WTC11 (cell line): Measurements from ENCODE around the gene PTGER1. TPM values are rescaled to one million over a fixed set of nuclear protein-coding genes. Genes with fewer than 3 reads are reported as not detected.

Experiments
- ATAC-seq: fragments of 200-7000 bp; cut with Tn5 transposase; 2 replicates; pipeline ENCODE4 v1.10.0; 2021; ENCODE audit warnings: mild to moderate bottlenecking, moderate library complexity
- CTCF ChIA-PET: fragments of 300-600 bp; sonication (Branson Sonifier 250); formaldehyde crosslinking; loops from one replicate; lab custom pipeline; 2021; ENCODE audit warnings: antibody characterized with exemption; lab: Charles Lee
- POLR2A ChIA-PET: fragments of 350-600 bp; sonication (Branson Sonifier 250); formaldehyde crosslinking; loops from one replicate; lab custom pipeline; 2021; ENCODE audit warnings: antibody characterized with exemption; lab: Charles Lee
- DNase-seq: peaks from one replicate; pipeline ENCODE4 v3.0.0; 2021; ENCODE audit warnings: low spot score
- H3K27ac Mint-ChIP-seq: 2 replicates; pipeline ENCODE4 v1.8.0; 2021; ENCODE audit warnings: mixed read lengths
- H3K27me3 Mint-ChIP-seq: 2 replicates; pipeline ENCODE4 v1.8.0; 2021; ENCODE audit warnings: low read depth, mild to moderate bottlenecking, moderate library complexity, mixed read lengths
- H3K36me3 Mint-ChIP-seq: 2 replicates; pipeline ENCODE4 v1.8.0; 2021; ENCODE audit warnings: mixed read lengths
- H3K4me1 Mint-ChIP-seq: 2 replicates; pipeline ENCODE4 v1.8.0; 2022; ENCODE audit warnings: mixed read lengths
- H3K4me3 Mint-ChIP-seq: 2 replicates; pipeline ENCODE4 v1.8.0; 2021; ENCODE audit warnings: mild to moderate bottlenecking, moderate library complexity, mixed read lengths
- H3K9me3 Mint-ChIP-seq: 2 replicates; pipeline ENCODE4 v1.8.0; 2021; ENCODE audit warnings: mixed read lengths
- AR ChIP-seq: fragments of 250-450 bp; sonication (Bioruptor Pico); IDR thresholded peaks from 2 replicates; pipeline ENCODE4 v1.9.0; 2021; ENCODE audit warnings: mild to moderate bottlenecking
- ARID4B ChIP-seq: sonication (generic); formaldehyde crosslinking; IDR thresholded peaks from 2 replicates; pipeline ENCODE4 v1.8.0; 2023; ENCODE audit warnings: missing genetic modification reagents, mild to moderate bottlenecking, borderline replicate concordance
- ELF4 ChIP-seq: sonication (generic); formaldehyde crosslinking; IDR thresholded peaks from 2 replicates; pipeline ENCODE4 v1.8.1; 2022; ENCODE audit warnings: low read depth, mild to moderate bottlenecking, moderate library complexity, missing genetic modification reagents
- FOXJ3 ChIP-seq: sonication (generic); formaldehyde crosslinking; IDR thresholded peaks from 2 replicates; pipeline ENCODE4 v1.9.0; 2021; ENCODE audit warnings: missing genetic modification reagents, mild to moderate bottlenecking, borderline replicate concordance
- IRF2 ChIP-seq: sonication (generic); formaldehyde crosslinking; IDR thresholded peaks from 2 replicates; pipeline ENCODE4 v1.8.0; 2022; ENCODE audit warnings: low read depth, missing genetic modification reagents, borderline replicate concordance
- OVOL2 ChIP-seq: fragments of 250-450 bp; sonication (Bioruptor Pico); IDR thresholded peaks from 2 replicates; pipeline ENCODE4 v1.9.0; 2021; ENCODE audit warnings: mild to moderate bottlenecking, borderline replicate concordance
- PRDM15 ChIP-seq: sonication (generic); formaldehyde crosslinking; IDR thresholded peaks from 2 replicates; pipeline ENCODE4 v1.8.0; 2022; ENCODE audit warnings: missing genetic modification reagents
- SP1 ChIP-seq: sonication (generic); formaldehyde crosslinking; conservative IDR thresholded peaks from 2 replicates; pipeline ENCODE4 v1.8.1; 2022; ENCODE audit warnings: missing genetic modification reagents
- STAT6 ChIP-seq: sonication (generic); formaldehyde crosslinking; conservative IDR thresholded peaks from 2 replicates; pipeline ENCODE4 v1.8.1; 2023; ENCODE audit warnings: mild to moderate bottlenecking, low read depth, missing genetic modification reagents, moderate library complexity
- TCF7 ChIP-seq: sonication (generic); formaldehyde crosslinking; IDR thresholded peaks from 2 replicates; pipeline ENCODE4 v1.8.0; 2022; ENCODE audit warnings: mild to moderate bottlenecking, low read depth, missing genetic modification reagents, moderate library complexity
- USF1 ChIP-seq: sonication (generic); formaldehyde crosslinking; IDR thresholded peaks from 2 replicates; pipeline ENCODE4 v1.8.0; 2022; ENCODE audit warnings: mild to moderate bottlenecking, missing genetic modification reagents
- ZNF532 ChIP-seq: fragments of 250-450 bp; sonication (Bioruptor Pico); IDR thresholded peaks from 2 replicates; pipeline ENCODE4 v1.9.0; 2021; ENCODE audit warnings: mild to moderate bottlenecking, borderline replicate concordance
- ZNF671 ChIP-seq: fragments of 250-450 bp; sonication (Bioruptor Pico); IDR thresholded peaks from 2 replicates; pipeline ENCODE4 v1.8.0; 2021; ENCODE audit warnings: mild to moderate bottlenecking
- total RNA-seq: library from RNA; stranded (reverse); gene quantifications from 3 replicates; pipeline ENCODE4 v1.2.3, GENCODE V29; 2021

The PTGER1 gene
- total RNA-seq, 1 experiment from 2014 or later = 0.68 TPM

GRCh38 chr19:14516746-14517438 is 41.7 kb upstream of the PTGER1 start:
- CTCF ChIA-PET = interaction anchor here (0.9 to 3.8 kb wide), 4 partner anchors 12 to 45 kb away, joined by 3 to 34 read pairs (median 23); no protein-coding TSS in a partner anchor
- H3K4me1 Mint-ChIP-seq = peaks cover 27% of the 10 kb centered on the region
- TF ChIP-seq SP1 (CRISPR knock-in tag) (no peak), ZNF671 (CRISPR knock-in tag) (no peak), ZNF532 (CRISPR knock-in tag) (no peak)

GRCh38 chr19:14516048-14516534 is 40.9 kb upstream of the PTGER1 start:
- ChIA-PET POLR2A (interaction anchor here (0.8 kb wide), 1 partner anchor 20 kb away, joined by 3 read pairs; no protein-coding TSS in a partner anchor), CTCF (interaction anchor here (1.0 to 3.8 kb wide), 4 partner anchors 10 to 35 kb away, joined by 3 to 29 read pairs (median 10); no protein-coding TSS in a partner anchor)
- Mint-ChIP-seq H3K4me1 (peaks cover 27% of the 10 kb centered on the region), H3K27me3 (no peaks in the 10 kb centered on the region), H3K9me3 (no peaks in the 10 kb centered on the region), H3K27ac (peak overlapping the region; percentile 83; the same call in 1 of the 2 replicates), H3K36me3 (peaks cover 25% of the 10 kb centered on the region), H3K4me3 (peak overlapping the region; percentile 92)
- ATAC-seq = no peak
- DNase-seq = no peak
- no peak for TF ChIP-seq FOXJ3 (CRISPR knock-in tag)
- no peak for TF ChIP-seq IRF2
- TF ChIP-seq USF1 = no peak
- no peak for TF ChIP-seq ARID4B (CRISPR knock-in tag)
- no peak for TF ChIP-seq ELF4 (CRISPR knock-in tag)
- TF ChIP-seq TCF7 = no peak
- no peak for TF ChIP-seq STAT6 (CRISPR knock-in tag)
- no peak for TF ChIP-seq OVOL2 (CRISPR knock-in tag)
- no peak for TF ChIP-seq AR
- no peak for TF ChIP-seq PRDM15 (CRISPR knock-in tag)

More at GRCh38 chr19:14516746-14517438, 41.7 kb upstream of the PTGER1 start:
- POLR2A ChIA-PET = interaction anchor here (1.1 to 1.5 kb wide), 2 partner anchors 13 to 21 kb away, joined by 3 to 4 read pairs; partner anchors contain the start of gene GIPC1
- no peaks in the 10 kb centered on the region for H3K27me3 Mint-ChIP-seq
- no peaks in the 10 kb centered on the region for H3K9me3 Mint-ChIP-seq
- ATAC-seq (no peak), DNase-seq (no peak)
- H3K4me3 Mint-ChIP-seq = peak overlapping the region; percentile 92
- peaks cover 25% of the 10 kb centered on the region for H3K36me3 Mint-ChIP-seq
- peak overlapping the region; percentile 83 for H3K27ac Mint-ChIP-seq
